ENCODE data around the gene NOS1AP.

DNA sequence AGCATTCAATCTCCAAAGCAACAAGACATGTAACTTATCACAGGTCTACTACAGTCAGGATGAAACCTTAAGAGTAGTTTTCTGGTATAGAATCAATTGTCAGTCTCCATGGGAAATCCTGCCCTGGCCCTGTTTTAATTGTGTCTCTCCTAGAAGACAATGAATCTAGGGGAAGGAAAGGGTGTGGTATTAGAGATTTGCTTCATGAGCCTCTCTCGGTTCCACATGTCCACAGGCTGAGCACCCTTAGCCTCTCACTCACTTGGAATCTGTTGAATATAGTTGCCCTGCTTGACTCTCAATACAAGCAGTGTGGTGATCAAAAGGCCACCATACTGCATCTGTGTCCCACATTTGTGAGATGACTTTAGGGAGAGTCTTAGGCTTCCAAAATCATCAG is 289.4 kb downstream of the NOS1AP start:
- TF ChIP-seq EZH2 (IDR thresholded peaks at IDR 0.05; ENCODE audit: low read length, unreplicated experiment) (no peak), EZH2phosphoT487 (IDR thresholded peaks at IDR 0.05; ENCODE audit: borderline replicate concordance, low read length) (no peak)
- TF ChIP-seq, protein P1, sequence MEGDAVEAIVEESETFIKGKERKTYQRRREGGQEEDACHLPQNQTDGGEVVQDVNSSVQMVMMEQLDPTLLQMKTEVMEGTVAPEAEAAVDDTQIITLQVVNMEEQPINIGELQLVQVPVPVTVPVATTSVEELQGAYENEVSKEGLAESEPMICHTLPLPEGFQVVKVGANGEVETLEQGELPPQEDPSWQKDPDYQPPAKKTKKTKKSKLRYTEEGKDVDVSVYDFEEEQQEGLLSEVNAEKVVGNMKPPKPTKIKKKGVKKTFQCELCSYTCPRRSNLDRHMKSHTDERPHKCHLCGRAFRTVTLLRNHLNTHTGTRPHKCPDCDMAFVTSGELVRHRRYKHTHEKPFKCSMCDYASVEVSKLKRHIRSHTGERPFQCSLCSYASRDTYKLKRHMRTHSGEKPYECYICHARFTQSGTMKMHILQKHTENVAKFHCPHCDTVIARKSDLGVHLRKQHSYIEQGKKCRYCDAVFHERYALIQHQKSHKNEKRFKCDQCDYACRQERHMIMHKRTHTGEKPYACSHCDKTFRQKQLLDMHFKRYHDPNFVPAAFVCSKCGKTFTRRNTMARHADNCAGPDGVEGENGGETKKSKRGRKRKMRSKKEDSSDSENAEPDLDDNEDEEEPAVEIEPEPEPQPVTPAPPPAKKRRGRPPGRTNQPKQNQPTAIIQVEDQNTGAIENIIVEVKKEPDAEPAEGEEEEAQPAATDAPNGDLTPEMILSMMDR (conservative IDR thresholded peaks at IDR 0.05; ENCODE audit: low read depth, low read length), result no peak
